Smooth muscle cell (in vitro differentiated cells): Measurements from ENCODE around the gene TYR. TPM values are rescaled to one million over a fixed set of nuclear protein-coding genes. Genes with fewer than 3 reads are reported as not detected.
"Not testable (repeated sequence)": the region's sequence is repeated elsewhere in the genome, so short reads cannot be mapped to it uniquely, and the experiment has no call there.

Experiments
- DNase-seq: peaks from one replicate; lab custom pipeline; 2025; ENCODE audit not compliant: unreplicated experiment; lab: John Stamatoyannopoulos, UW
- H2AFZ ChIP-seq: fragments of 200-600 bp; sonication (generic); 2 replicates; pipeline ENCODE4 v1.6.0; 2016; ENCODE audit warnings: antibody characterized with exemption, low read depth, mild to moderate bottlenecking
- H3F3A ChIP-seq: fragments of 200-600 bp; sonication (generic); 2 replicates; pipeline ENCODE4 v1.6.0; 2017; ENCODE audit warnings: antibody characterized with exemption, low read depth
- H3K27ac ChIP-seq: fragments of 200-600 bp; sonication (generic); 2 replicates; pipeline ENCODE4 v1.5.1; 2016; ENCODE audit warnings: low read depth, mild to moderate bottlenecking
- H3K27me3 ChIP-seq: fragments of 200-600 bp; sonication (generic); 2 replicates; pipeline ENCODE4 v1.6.1; 2016; ENCODE audit warnings: low read depth, mild to moderate bottlenecking
- H3K36me3 ChIP-seq: fragments of 200-600 bp; sonication (generic); 2 replicates; pipeline ENCODE4 v1.5.1; 2016; ENCODE audit warnings: low read depth
- H3K4me1 ChIP-seq: fragments of 200-600 bp; sonication (generic); 2 replicates; pipeline ENCODE4 v1.5.1; 2016; ENCODE audit warnings: low read depth
- H3K4me2 ChIP-seq: fragments of 200-600 bp; sonication (generic); 2 replicates; pipeline ENCODE4 v1.6.0; 2016; ENCODE audit warnings: mild to moderate bottlenecking
- H3K4me3 ChIP-seq: fragments of 200-600 bp; sonication (generic); 2 replicates; pipeline ENCODE4 v1.5.1; 2016; ENCODE audit warnings: mild to moderate bottlenecking
- H3K79me2 ChIP-seq: fragments of 200-600 bp; sonication (generic); 2 replicates; pipeline ENCODE4 v1.6.0; 2016; ENCODE audit warnings: low read depth, mild to moderate bottlenecking
- H3K9ac ChIP-seq: fragments of 200-600 bp; sonication (generic); 2 replicates; pipeline ENCODE4 v1.6.0; 2016; ENCODE audit warnings: low read depth
- H3K9me3 ChIP-seq: fragments of 200-600 bp; sonication (generic); replicated peaks from 2 replicates; pipeline ENCODE4 v1.5.1; 2016; ENCODE audit warnings: low read depth
- H4K20me1 ChIP-seq: fragments of 200-600 bp; sonication (generic); 2 replicates; pipeline ENCODE4 v1.6.0; 2016; ENCODE audit warnings: low read depth
- CTCF ChIP-seq: fragments of 200-600 bp; sonication (generic); IDR thresholded peaks from 2 replicates; pipeline ENCODE4 v1.5.1; 2017; ENCODE audit warnings: borderline replicate concordance, mild to moderate bottlenecking, antibody characterized with exemption; ENCODE audit not compliant: insufficient read depth, poor library complexity, severe bottlenecking
- WGBS: methylation state at CpG from one replicate; pipeline ENCODE4 v1.1.7; 2016; ENCODE audit warnings: low lambda C conversion rate; 5-methylcytosine and 5-hydroxymethylcytosine counted together
- polyA plus RNA-seq: library from polyadenylated mRNA; unstranded; fragments of >200 nt; fragmentation: Nextera tagmentation; extraction: Ambion mirVana; gene quantifications from 2 replicates; pipeline ENCODE4 v1.2.1, GENCODE V29; 2016
- total RNA-seq: library from RNA; depleted of rRNA; stranded (reverse); fragments of >200 nt; gene quantifications from 2 replicates; pipeline ENCODE4 v1.2.3, GENCODE V29; 2014

The TYR gene
- total and polyA plus RNA-seq, 2 experiments from 2014 or later = not detected

GRCh38 chr11:89321401-89321800 lies 143.7 kb downstream of the TYR start:
- Histone ChIP-seq H3F3A (no peaks in the 10 kb centered on the region), H3K4me3 (no peak overlapping the region), H3K4me1 (no peaks in the 10 kb centered on the region), H3K27ac (no peak overlapping the region), H3K27me3 (no peaks in the 10 kb centered on the region), H3K79me2 (no peaks in the 10 kb centered on the region), H2AFZ (no peak overlapping the region), H3K9me3 (no peaks in the 10 kb centered on the region), H4K20me1 (no peaks in the 10 kb centered on the region), H3K9ac (no peak overlapping the region), H3K4me2 (no peak overlapping the region), H3K36me3 (no peaks in the 10 kb centered on the region)
- no peak for DNase-seq
- no peak for TF ChIP-seq CTCF
- 95% methylated on average over 2 of the region's 2 CpGs for WGBS

- TF ChIP-seq CTCF = no peak
- Histone ChIP-seq H4K20me1 (no peaks in the 10 kb centered on the region), H3K27ac (peak overlapping the region; percentile 63), H3K4me2 (peak overlapping the region; percentile 9), H2AFZ (peak overlapping the region; percentile 63), H3K9me3 (no peaks in the 10 kb centered on the region), H3K4me3 (no peak overlapping the region), H3K36me3 (no peaks in the 10 kb centered on the region), H3K79me2 (no peaks in the 10 kb centered on the region), H3K9ac (no peak overlapping the region), H3F3A (no peaks in the 10 kb centered on the region), H3K4me1 (no peaks in the 10 kb centered on the region), H3K27me3 (no peaks in the 10 kb centered on the region)
- WGBS = 55% methylated on average over 5 of the region's 5 CpGs
- no peak for DNase-seq
Measured at GRCh38 chr11:89327885-89328284, 150.2 kb downstream of the TYR start.

GRCh38 chr11:89331940-89332339 lies 154.3 kb downstream of the TYR start:
- H3K4me1 ChIP-seq, DNase-seq: not testable (repeated sequence)
- WGBS = 55% methylated on average over 4 of the region's 4 CpGs

GRCh38 chr11:89333704-89334103 lies 156.0 kb downstream of the TYR start:
- 60% methylated on average over 1 of the region's 1 CpG for WGBS
- not testable (repeated sequence) for H3K4me2 ChIP-seq, DNase-seq, H3F3A ChIP-seq, H3K9ac ChIP-seq, H3K36me3 ChIP-seq, H4K20me1 ChIP-seq, H3K4me1 ChIP-seq, H3K79me2 ChIP-seq, H3K4me3 ChIP-seq, H3K9me3 ChIP-seq, H3K27ac ChIP-seq, H3K27me3 ChIP-seq
- peak overlapping the region; percentile 89 for H2AFZ ChIP-seq
- TF ChIP-seq CTCF = peak; percentile 51

More at GRCh38 chr11:89331940-89332339, 154.3 kb downstream of the TYR start:
- H4K20me1 ChIP-seq, H3K9ac ChIP-seq, H3K36me3 ChIP-seq, H3K9me3 ChIP-seq, H3K27ac ChIP-seq, H3K4me2 ChIP-seq, H3K79me2 ChIP-seq, H2AFZ ChIP-seq, H3F3A ChIP-seq, H3K4me3 ChIP-seq, H3K27me3 ChIP-seq: not testable (repeated sequence)

- not testable (repeated sequence) for H3K9me3 ChIP-seq, H3F3A ChIP-seq, H3K4me2 ChIP-seq, H4K20me1 ChIP-seq, H2AFZ ChIP-seq, H3K4me3 ChIP-seq, H3K36me3 ChIP-seq, H3K9ac ChIP-seq, H3K4me1 ChIP-seq, H3K27ac ChIP-seq, H3K79me2 ChIP-seq, H3K27me3 ChIP-seq, DNase-seq
- WGBS = 93% methylated on average over 4 of the region's 4 CpGs
Measured at GRCh38 chr11:89337100-89337650, 159.5 kb downstream of the TYR start.

GRCh38 chr11:89338073-89338472 lies 160.4 kb downstream of the TYR start:
- peaks cover 12% of the 10 kb centered on the region for H3K4me1 ChIP-seq
- 84% methylated on average over 2 of the region's 2 CpGs for WGBS
- H3K27me3 ChIP-seq, H3K9ac ChIP-seq, H4K20me1 ChIP-seq, H3K27ac ChIP-seq, H3F3A ChIP-seq, H2AFZ ChIP-seq, H3K36me3 ChIP-seq, H3K79me2 ChIP-seq, H3K4me3 ChIP-seq, DNase-seq, H3K4me2 ChIP-seq, H3K9me3 ChIP-seq: not testable (repeated sequence)
